ENCODE measurements around the gene RPA1. TPM values are rescaled to one million over a fixed set of nuclear protein-coding genes. Genes with fewer than 3 reads are reported as not detected.

The RPA1 gene
- total and polyA plus RNA-seq, 2 experiments from 2014 or later, result 50.0 to 78.9 TPM

- no peak for TF ChIP-seq CTCF (IDR thresholded peaks at IDR 0.05; ENCODE audit: low read depth, low read length)
- DNase-seq (ENCODE audit: low read depth in 1 of 2, low spot score in 1 of 2), result no peak
Observed at GRCh38 chr17:1937461-1937860, 107.7 kb downstream of the RPA1 start.

GRCh38 chr17:1939981-1940809 lies 110.4 kb downstream of the RPA1 start:
- H3K36me3 ChIP-seq, result no peaks in the 10 kb centered on the region
- peaks cover 31% of the 10 kb centered on the region for H3K4me1 ChIP-seq (ENCODE audit: low read depth)
- H3K27ac ChIP-seq, result peak overlapping the region; percentile 49
- H3K27me3 ChIP-seq, result no peaks in the 10 kb centered on the region
- no peak overlapping the region for H3K4me3 ChIP-seq
- TF ChIP-seq CTCF (IDR thresholded peaks at IDR 0.05; ENCODE audit: low read depth, low read length), result no peak
- no peak for DNase-seq (ENCODE audit: low read depth in 1 of 2, low spot score in 1 of 2)
- no peaks in the 10 kb centered on the region for H3K9me3 ChIP-seq (ENCODE audit: low read depth)

More at GRCh38 chr17:1937461-1937860, 107.7 kb downstream of the RPA1 start:
- Histone ChIP-seq H3K9me3 (ENCODE audit: low read depth) (no peaks in the 10 kb centered on the region), H3K27ac (no peak overlapping the region), H3K4me1 (ENCODE audit: low read depth) (peaks cover 37% of the 10 kb centered on the region), H3K36me3 (no peaks in the 10 kb centered on the region), H3K4me3 (no peak overlapping the region), H3K27me3 (no peaks in the 10 kb centered on the region)

GRCh38 chr17:1940810-1941185 lies 111.0 kb downstream of the RPA1 start:
- no peak for DNase-seq (ENCODE audit: low read depth in 1 of 2, low spot score in 1 of 2)

GRCh38 chr17:1941272-1942065 lies 111.7 kb downstream of the RPA1 start:
- no peaks in the 10 kb centered on the region for H3K9me3 ChIP-seq (ENCODE audit: low read depth)
- no peak for TF ChIP-seq CTCF (IDR thresholded peaks at IDR 0.05; ENCODE audit: low read depth, low read length)
- H3K36me3 ChIP-seq, result no peaks in the 10 kb centered on the region
- no peak for DNase-seq (ENCODE audit: low read depth in 1 of 2, low spot score in 1 of 2)
- H3K4me3 ChIP-seq, result no peak overlapping the region
- H3K27ac ChIP-seq, result peak overlapping the region; percentile 47
- no peaks in the 10 kb centered on the region for H3K27me3 ChIP-seq
- peaks cover 41% of the 10 kb centered on the region for H3K4me1 ChIP-seq (ENCODE audit: low read depth)

More at GRCh38 chr17:1940810-1941185, 111.0 kb downstream of the RPA1 start:
- Histone ChIP-seq H3K4me3 (no peak overlapping the region), H3K27ac (peak overlapping the region; percentile 47), H3K4me1 (ENCODE audit: low read depth) (peaks cover 34% of the 10 kb centered on the region), H3K27me3 (no peaks in the 10 kb centered on the region), H3K9me3 (ENCODE audit: low read depth) (no peaks in the 10 kb centered on the region), H3K36me3 (no peaks in the 10 kb centered on the region)
- TF ChIP-seq CTCF (IDR thresholded peaks at IDR 0.05; ENCODE audit: low read depth, low read length), result no peak

GRCh38 chr17:1942066-1942365 lies 112.2 kb downstream of the RPA1 start:
- Histone ChIP-seq H3K27me3 (no peaks in the 10 kb centered on the region), H3K9me3 (ENCODE audit: low read depth) (no peaks in the 10 kb centered on the region), H3K27ac (no peak overlapping the region), H3K36me3 (no peaks in the 10 kb centered on the region), H3K4me3 (no peak overlapping the region), H3K4me1 (ENCODE audit: low read depth) (peaks cover 45% of the 10 kb centered on the region)
- TF ChIP-seq CTCF (IDR thresholded peaks at IDR 0.05; ENCODE audit: low read depth, low read length), result no peak
- DNase-seq (ENCODE audit: low read depth in 1 of 2, low spot score in 1 of 2), result no peak
